Endothelial cell of umbilical vein (primary cell): ENCODE data around the gene NUDT3. TPM values are rescaled to one million over a fixed set of nuclear protein-coding genes. Genes with fewer than 3 reads are reported as not detected.

Source experiments
- BruUV-seq: library from RNA; stranded (reverse); fragments of 400-500 nt; replicated peaks from 2 replicates; lab custom pipeline; 2021; lab: Mats Ljungman, UMichigan
- CTCF ChIA-PET: fragments of 300-600, 350-600 bp; sonication (Branson Sonifier 250); formaldehyde crosslinking; loops from one replicate; lab custom pipeline; 2021; ENCODE audit warnings: antibody characterized with exemption, inconsistent platforms; lab: Charles Lee
- POLR2A ChIA-PET: fragments of 300-600, 350-600 bp; sonication (Branson Sonifier 250); formaldehyde crosslinking; loops from one replicate; lab custom pipeline; 2021; ENCODE audit warnings: antibody characterized with exemption, inconsistent platforms; lab: Charles Lee
- DNase-seq: peaks from one replicate; pipeline ENCODE4 v3.0.0-alpha.2; 2011; ENCODE audit warnings: low read depth, low spot score
- FAIRE-seq: peaks from 2 replicates; lab custom pipeline; 2011; peaks lifted over from hg19 to GRCh38; lab: Jason Lieb, UNC
- H2AFZ ChIP-seq: 2 replicates; pipeline ENCODE4 v1.6.0; 2012; ENCODE audit warnings: low read depth, low read length, control low read depth, inconsistent platforms
- H3K27ac ChIP-seq: 2 replicates; pipeline ENCODE4 v1.5.1; 2011; ENCODE audit warnings: low read depth, mild to moderate bottlenecking, control low read depth, low read length, moderate library complexity; ENCODE audit not compliant: insufficient read depth
- H3K27me3 ChIP-seq, 2 experiments: 2 replicates each; pipeline versions ENCODE4 v1.6.0 to v1.6.1; 2011; ENCODE audit warnings: low read length in 2 of 2, mixed read lengths in 1 of 2; ENCODE audit not compliant: control insufficient read depth in 2 of 2, insufficient read depth in 2 of 2
- H3K36me3 ChIP-seq, 2 experiments: 2 replicates in 1 of 2; 3 replicates in 1 of 2; pipeline ENCODE4 v1.5.1; 2011; ENCODE audit warnings: low read length in 2 of 2, mild to moderate bottlenecking in 1 of 2, moderate library complexity in 1 of 2; ENCODE audit not compliant: control insufficient read depth in 2 of 2, insufficient read depth in 2 of 2; ENCODE audit errors: extremely low read depth in 1 of 2
- H3K4me1 ChIP-seq: 3 replicates; pipeline ENCODE4 v1.5.1; 2011; ENCODE audit warnings: mild to moderate bottlenecking, low read length; ENCODE audit not compliant: control insufficient read depth, insufficient read depth; ENCODE audit errors: extremely low read depth
- H3K4me2 ChIP-seq: 2 replicates; pipeline ENCODE4 v1.6.1; 2011; ENCODE audit warnings: low read length, control low read depth, mixed read lengths; ENCODE audit not compliant: insufficient read depth
- H3K4me3 ChIP-seq, 3 experiments: fragments of 200-600 bp in 1 of 3; sonication (generic), shearing (Covaris generic) in 1 of 3; replicated peaks in 1 of 3; 2 replicates each; pipeline ENCODE4 v1.5.1; 2011 to 2016; ENCODE audit warnings: control low read depth in 3 of 3, low read length in 3 of 3, mild to moderate bottlenecking in 2 of 3, inconsistent platforms in 1 of 3, low read depth in 1 of 3, moderate library complexity in 1 of 3; ENCODE audit not compliant: insufficient read depth in 1 of 3
- H3K79me2 ChIP-seq: 2 replicates; pipeline ENCODE4 v1.6.0; 2012; ENCODE audit warnings: low read length, inconsistent platforms; ENCODE audit not compliant: control insufficient read depth, insufficient read depth
- H3K9ac ChIP-seq: replicated peaks from 2 replicates; pipeline ENCODE3; 2011; ENCODE audit warnings: low read length, control low read depth; ENCODE audit not compliant: insufficient read depth; ENCODE audit errors: extremely low read depth
- H3K9me1 ChIP-seq: replicated peaks from 3 replicates; pipeline ENCODE4 v1.6.0; 2011; ENCODE audit warnings: mild to moderate bottlenecking, low read length; ENCODE audit not compliant: control insufficient read depth, insufficient read depth; ENCODE audit errors: extremely low read depth
- H3K9me3 ChIP-seq: replicated peaks from 2 replicates; pipeline ENCODE4 v1.5.1; 2012; ENCODE audit warnings: low read length, inconsistent platforms; ENCODE audit not compliant: control insufficient read depth, insufficient read depth
- H4K20me1 ChIP-seq: replicated peaks from 2 replicates; pipeline ENCODE3; 2011; ENCODE audit warnings: mild to moderate bottlenecking, low read length; ENCODE audit not compliant: control insufficient read depth, insufficient read depth; ENCODE audit errors: extremely low read depth
- EZH2 ChIP-seq: IDR thresholded peaks from 2 replicates; pipeline ENCODE4 v1.6.1; 2012; ENCODE audit warnings: borderline replicate concordance, low read depth, mild to moderate bottlenecking, moderate library complexity, low read length, inconsistent platforms; ENCODE audit not compliant: severe bottlenecking
- FOS ChIP-seq: IDR thresholded peaks from 2 replicates; pipeline ENCODE4 v1.6.1; 2011; ENCODE audit warnings: mild to moderate bottlenecking, low read length, moderate library complexity, borderline replicate concordance; ENCODE audit not compliant: insufficient read depth
- GATA2 ChIP-seq: IDR thresholded peaks from 2 replicates; pipeline ENCODE4 v1.7.0; 2011; ENCODE audit warnings: low read depth, mild to moderate bottlenecking, moderate library complexity, mixed read lengths, low read length; ENCODE audit not compliant: insufficient read length, insufficient read depth
- JUN ChIP-seq: IDR thresholded peaks from 2 replicates; pipeline ENCODE4 v1.6.1; 2011; ENCODE audit warnings: borderline replicate concordance, low read depth; ENCODE audit not compliant: insufficient read length, insufficient read depth
- MYC ChIP-seq: IDR thresholded peaks from one replicate; pipeline ENCODE4 v1.6.1; 2011; ENCODE audit warnings: mild to moderate bottlenecking, low read depth, low read length
- POLR2A ChIP-seq: IDR thresholded peaks from 2 replicates; pipeline ENCODE4 v1.6.1; 2012; ENCODE audit warnings: low read depth, mild to moderate bottlenecking, control low read depth, low read length
- POLR2AphosphoS5 ChIP-seq: IDR thresholded peaks from 2 replicates; pipeline ENCODE4 v1.6.1; 2012; ENCODE audit warnings: low read depth, mild to moderate bottlenecking, control low read depth, low read length, moderate library complexity; ENCODE audit not compliant: insufficient read depth
- dilution Hi-C: fragments of 300-500 bp; cut with MboI; formaldehyde crosslinking; loops from one replicate; pipeline ENCODE4 v1.15.0; 2019; ENCODE audit warnings: low sequenced_read_pairs; ENCODE audit not compliant: extremely low pct_ligation_motif_present
- intact Hi-C: fragments of 100-400 bp; cut with micrococcal nuclease; formaldehyde crosslinking; loops from one replicate; pipeline ENCODE4 v1.10.0; 2022
- polyA plus RNA-seq, 4 experiments: library from polyadenylated mRNA; depleted of rRNA in 3 of 4; stranded (reverse) in 3 of 4; unstranded in 1 of 4; fragments of >200 nt; gene quantifications; 2 replicates each; pipeline versions ENCODE4 v1.2.1 to v1.2.3, GENCODE V29; 2011 to 2012; ENCODE audit warnings: missing spikeins in 1 of 4
- total RNA-seq: library from RNA; stranded (reverse); gene quantifications from 2 replicates; pipeline ENCODE4 v1.2.3, GENCODE V29; 2021
- TF ChIP-seq, protein P1 (sequence below): IDR thresholded peaks from 2 replicates; pipeline ENCODE4 v1.6.1; 2011; ENCODE audit not compliant: insufficient read depth, insufficient read length
- TF ChIP-seq, protein P2 (sequence below), 2 donors: IDR thresholded peaks; 1 replicate in 1 of 2; 2 replicates in 1 of 2; pipeline ENCODE4 v1.5.1; 2011; ENCODE audit warnings: low read length in 2 of 2, mild to moderate bottlenecking in 2 of 2, moderate library complexity in 2 of 2, control low read depth in 1 of 2, inconsistent platforms in 1 of 2, low read depth in 1 of 2; ENCODE audit not compliant: insufficient read depth in 1 of 2; ENCODE audit errors: extremely low read depth in 1 of 2

Gene NUDT3
- total and polyA plus RNA-seq, 2 donors (not counting 3 experiments of a cell fraction or from before 2014, with no cell fraction given), result 11.9 to 30.9 TPM

DNA sequence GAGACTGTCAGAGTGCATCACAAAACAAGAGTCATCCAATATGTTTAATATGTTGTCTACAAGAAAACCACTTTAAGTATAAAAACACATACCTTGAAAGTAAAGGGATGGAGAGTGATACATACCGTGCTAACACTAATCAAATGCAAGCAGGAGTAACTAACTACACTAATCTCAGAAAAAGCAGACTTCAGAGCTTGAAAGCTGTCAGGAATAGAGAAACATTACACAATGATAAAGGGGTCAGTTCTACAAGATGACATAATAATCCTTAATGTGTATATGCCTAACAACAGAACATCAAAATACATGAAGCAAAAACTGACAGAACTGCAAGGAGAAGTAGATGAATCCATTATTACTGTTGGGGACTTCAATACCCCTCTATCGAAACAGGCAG, 84.0 kb downstream of the NUDT3 start:
- Histone ChIP-seq H3K4me2 (no peak overlapping the region), H3K9me1 (no peaks in the 10 kb centered on the region), H2AFZ (no peak overlapping the region), H3K79me2 (peaks cover 39% of the 10 kb centered on the region), H3K9ac (no peak overlapping the region), H3K4me1 (peaks cover 14% of the 10 kb centered on the region), H4K20me1 (peaks cover 2% of the 10 kb centered on the region), H3K36me3 (no peaks in the 10 kb centered on the region), H3K27me3 (no peaks in the 10 kb centered on the region), H3K4me3 (no peak overlapping the region), H3K9me3 (no peaks in the 10 kb centered on the region), H3K27ac (no peak overlapping the region)
- BruUV-seq, result no TSS peak
- TF ChIP-seq FOS (no peak), POLR2A (no peak), GATA2 (no peak), MYC (no peak), POLR2AphosphoS5 (no peak), JUN (no peak), EZH2 (no peak)
- TF ChIP-seq, protein P1, sequence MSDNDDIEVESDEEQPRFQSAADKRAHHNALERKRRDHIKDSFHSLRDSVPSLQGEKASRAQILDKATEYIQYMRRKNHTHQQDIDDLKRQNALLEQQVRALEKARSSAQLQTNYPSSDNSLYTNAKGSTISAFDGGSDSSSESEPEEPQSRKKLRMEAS, result no peak
- TF ChIP-seq, protein P2, sequence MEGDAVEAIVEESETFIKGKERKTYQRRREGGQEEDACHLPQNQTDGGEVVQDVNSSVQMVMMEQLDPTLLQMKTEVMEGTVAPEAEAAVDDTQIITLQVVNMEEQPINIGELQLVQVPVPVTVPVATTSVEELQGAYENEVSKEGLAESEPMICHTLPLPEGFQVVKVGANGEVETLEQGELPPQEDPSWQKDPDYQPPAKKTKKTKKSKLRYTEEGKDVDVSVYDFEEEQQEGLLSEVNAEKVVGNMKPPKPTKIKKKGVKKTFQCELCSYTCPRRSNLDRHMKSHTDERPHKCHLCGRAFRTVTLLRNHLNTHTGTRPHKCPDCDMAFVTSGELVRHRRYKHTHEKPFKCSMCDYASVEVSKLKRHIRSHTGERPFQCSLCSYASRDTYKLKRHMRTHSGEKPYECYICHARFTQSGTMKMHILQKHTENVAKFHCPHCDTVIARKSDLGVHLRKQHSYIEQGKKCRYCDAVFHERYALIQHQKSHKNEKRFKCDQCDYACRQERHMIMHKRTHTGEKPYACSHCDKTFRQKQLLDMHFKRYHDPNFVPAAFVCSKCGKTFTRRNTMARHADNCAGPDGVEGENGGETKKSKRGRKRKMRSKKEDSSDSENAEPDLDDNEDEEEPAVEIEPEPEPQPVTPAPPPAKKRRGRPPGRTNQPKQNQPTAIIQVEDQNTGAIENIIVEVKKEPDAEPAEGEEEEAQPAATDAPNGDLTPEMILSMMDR (IDR thresholded peaks at IDR 0.05; ENCODE audit: extremely low read depth in 1 of 2, insufficient read depth in 1 of 2, low read depth in 1 of 2, low read length in 2 of 2), result no peak
- DNase-seq, result no peak
- ChIA-PET POLR2A (interaction anchor here (0.7 kb wide), 1 partner anchor 37 kb away, joined by 4 read pairs; no protein-coding TSS in a partner anchor), CTCF (interaction anchor here (1.0 kb wide), 1 partner anchor 107 kb away, joined by 3 read pairs; no protein-coding TSS in a partner anchor)
- intact Hi-C loops, result no loop called here
- dilution Hi-C loops, result no loop called here
- FAIRE-seq, result no peak
